Activated CD4-positive, alpha-beta T cell treated with anti-CD3 and anti-CD28 coated beads, Interleukin-2, amount 10 ng/mL, durations not matched to agents 24 days and 14 days (primary cell): ENCODE results near the gene TCHP. TPM values are rescaled to one million over a fixed set of nuclear protein-coding genes. Genes with fewer than 3 reads are reported as not detected.

ENCODE experiments used
- DNase-seq: peaks from one replicate; pipeline ENCODE4 v3.0.0; 2022
- H3K27ac Mint-ChIP-seq: one replicate; pipeline ENCODE4 v1.8.0; 2022; ENCODE audit warnings: mild to moderate bottlenecking, mixed read lengths
- H3K27me3 Mint-ChIP-seq: one replicate; pipeline ENCODE4 v1.8.0; 2022; ENCODE audit warnings: mixed read lengths
- H3K36me3 Mint-ChIP-seq: one replicate; pipeline ENCODE4 v1.8.0; 2022; ENCODE audit warnings: low read depth, mild to moderate bottlenecking, mixed read lengths
- H3K4me1 Mint-ChIP-seq: one replicate; pipeline ENCODE4 v1.8.0; 2021; ENCODE audit warnings: mixed read lengths
- H3K4me3 Mint-ChIP-seq: one replicate; pipeline ENCODE4 v1.8.0; 2022; ENCODE audit warnings: mild to moderate bottlenecking, moderate library complexity, mixed read lengths
- H3K9me3 Mint-ChIP-seq: one replicate; pipeline ENCODE4 v1.8.0; 2021; ENCODE audit warnings: mixed read lengths
- intact Hi-C: fragments of 100-400 bp; cut with micrococcal nuclease; formaldehyde crosslinking; loops from one replicate; pipeline ENCODE4 v1.15.1; 2023
- total RNA-seq: library from RNA; stranded (reverse); gene quantifications from 2 replicates; pipeline ENCODE4 v1.2.3, GENCODE V29; 2022

The TCHP gene
- total RNA-seq, 1 donor from 2014 or later = 34.0 TPM

- peaks cover 7% of the 10 kb centered on the region for H3K4me1 Mint-ChIP-seq
- intact Hi-C loops = no loop called here
- no peak overlapping the region for H3K4me3 Mint-ChIP-seq
- no peaks in the 10 kb centered on the region for H3K9me3 Mint-ChIP-seq
- peaks cover 65% of the 10 kb centered on the region for H3K36me3 Mint-ChIP-seq
- H3K27me3 Mint-ChIP-seq = no peaks in the 10 kb centered on the region
- no peak overlapping the region for H3K27ac Mint-ChIP-seq
- DNase-seq = no peak
These were observed 61.1 kb downstream of the TCHP start for GRCh38 chr12:109961201-109961600.

DNA sequence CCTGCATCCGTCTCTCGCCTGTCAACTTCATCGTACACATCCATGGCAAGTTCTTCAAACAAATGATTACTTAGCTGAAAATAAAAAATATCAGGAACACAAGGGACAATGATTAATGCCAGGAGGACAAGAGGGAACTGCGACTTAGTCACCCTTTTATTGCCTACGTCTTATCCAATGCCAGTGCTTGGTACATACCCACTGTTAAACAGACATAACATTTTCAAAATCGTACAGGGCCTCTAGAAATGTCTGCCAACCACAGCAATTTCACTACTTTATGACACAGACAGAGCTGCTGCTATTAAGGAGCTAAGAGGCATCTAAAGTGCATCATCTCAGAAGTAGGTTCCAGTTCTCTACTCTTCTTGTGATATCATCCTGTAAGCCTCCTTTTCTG lies 61.5 kb downstream of the TCHP start:
- no peak for DNase-seq
- H3K4me1 Mint-ChIP-seq = peaks cover 10% of the 10 kb centered on the region
- no peaks in the 10 kb centered on the region for H3K9me3 Mint-ChIP-seq
- H3K27me3 Mint-ChIP-seq = no peaks in the 10 kb centered on the region
- intact Hi-C loops = no loop called here
- no peak overlapping the region for H3K27ac Mint-ChIP-seq
- H3K4me3 Mint-ChIP-seq = no peak overlapping the region
- peaks cover 65% of the 10 kb centered on the region for H3K36me3 Mint-ChIP-seq

GRCh38 chr12:109962398-109962797 lies 62.3 kb downstream of the TCHP start:
- no peak for DNase-seq
- Mint-ChIP-seq H3K36me3 (peaks cover 64% of the 10 kb centered on the region), H3K4me1 (peaks cover 13% of the 10 kb centered on the region), H3K27ac (no peak overlapping the region), H3K27me3 (no peaks in the 10 kb centered on the region), H3K4me3 (no peak overlapping the region), H3K9me3 (no peaks in the 10 kb centered on the region)
- intact Hi-C loops = no loop called here

GRCh38 chr12:109963330-109963729 lies 63.3 kb downstream of the TCHP start:
- Mint-ChIP-seq H3K27ac (no peak overlapping the region), H3K27me3 (no peaks in the 10 kb centered on the region), H3K36me3 (peaks cover 64% of the 10 kb centered on the region), H3K4me1 (peaks cover 20% of the 10 kb centered on the region), H3K9me3 (no peaks in the 10 kb centered on the region), H3K4me3 (no peak overlapping the region)
- DNase-seq = no peak
- intact Hi-C loops = no loop called here

- Mint-ChIP-seq H3K9me3 (no peaks in the 10 kb centered on the region), H3K36me3 (peaks cover 58% of the 10 kb centered on the region), H3K27ac (peak overlapping the region; percentile 60), H3K27me3 (no peaks in the 10 kb centered on the region), H3K4me3 (no peak overlapping the region), H3K4me1 (peaks cover 20% of the 10 kb centered on the region)
- intact Hi-C loops = no loop called here
- no peak for DNase-seq
These were observed 63.8 kb downstream of the TCHP start for GRCh38 chr12:109963743-109964429.

- Mint-ChIP-seq H3K4me3 (no peak overlapping the region), H3K27ac (peak overlapping the region; percentile 76), H3K9me3 (no peaks in the 10 kb centered on the region), H3K36me3 (peaks cover 53% of the 10 kb centered on the region), H3K4me1 (peaks cover 20% of the 10 kb centered on the region), H3K27me3 (no peaks in the 10 kb centered on the region)
- no peak for DNase-seq
- intact Hi-C loops = no loop called here
These were observed 66.5 kb downstream of the TCHP start for GRCh38 chr12:109966546-109966945.

GRCh38 chr12:109967383-109968031 lies 67.4 kb downstream of the TCHP start:
- Mint-ChIP-seq H3K36me3 (peaks cover 55% of the 10 kb centered on the region), H3K4me3 (peak overlapping the region; percentile 44), H3K27me3 (no peaks in the 10 kb centered on the region), H3K4me1 (peaks cover 22% of the 10 kb centered on the region), H3K9me3 (no peaks in the 10 kb centered on the region), H3K27ac (peak overlapping the region; percentile 76)
- intact Hi-C loops = loop anchor here (2.0 kb wide), 1 partner anchor 21 kb away; no protein-coding TSS in a partner anchor
- DNase-seq = no peak

Other genes with a start within 250 kb of the TCHP start
- gene FAM222A, start 186.4 kb upstream of the TCHP start, total RNA-seq = 1.3 and 1.5 TPM in 2 replicates
- gene TRPV4, start 66.9 kb upstream of the TCHP start, total RNA-seq = not detected in 2 replicates
- 27.9 and 28.2 TPM in 2 replicates for gene GLTP, start 19.7 kb upstream of the TCHP start, total RNA-seq
- gene GIT2, start 96.1 kb downstream of the TCHP start, total RNA-seq = 87.1 and 88.6 TPM in 2 replicates
- 60.6 and 62.5 TPM in 2 replicates for gene ANKRD13A, start 99.2 kb downstream of the TCHP start, total RNA-seq
- 21.3 and 25.1 TPM in 2 replicates for gene C12orf76, start 148.2 kb downstream of the TCHP start, total RNA-seq
- gene IFT81, start 224.1 kb downstream of the TCHP start, total RNA-seq = 1.5 and 1.6 TPM in 2 replicates